COLO668 (cell line): Measurements from ENCODE around the gene TMEM94.
"Not testable (repeated sequence)": the region's sequence is repeated elsewhere in the genome, so short reads cannot be mapped to it uniquely, and the experiment has no call there.

Source experiments
- DNase-seq: peaks from one replicate; lab custom pipeline; 2025; ENCODE audit not compliant: unreplicated experiment; lab: John Stamatoyannopoulos, UW

Gene TMEM94

DNA sequence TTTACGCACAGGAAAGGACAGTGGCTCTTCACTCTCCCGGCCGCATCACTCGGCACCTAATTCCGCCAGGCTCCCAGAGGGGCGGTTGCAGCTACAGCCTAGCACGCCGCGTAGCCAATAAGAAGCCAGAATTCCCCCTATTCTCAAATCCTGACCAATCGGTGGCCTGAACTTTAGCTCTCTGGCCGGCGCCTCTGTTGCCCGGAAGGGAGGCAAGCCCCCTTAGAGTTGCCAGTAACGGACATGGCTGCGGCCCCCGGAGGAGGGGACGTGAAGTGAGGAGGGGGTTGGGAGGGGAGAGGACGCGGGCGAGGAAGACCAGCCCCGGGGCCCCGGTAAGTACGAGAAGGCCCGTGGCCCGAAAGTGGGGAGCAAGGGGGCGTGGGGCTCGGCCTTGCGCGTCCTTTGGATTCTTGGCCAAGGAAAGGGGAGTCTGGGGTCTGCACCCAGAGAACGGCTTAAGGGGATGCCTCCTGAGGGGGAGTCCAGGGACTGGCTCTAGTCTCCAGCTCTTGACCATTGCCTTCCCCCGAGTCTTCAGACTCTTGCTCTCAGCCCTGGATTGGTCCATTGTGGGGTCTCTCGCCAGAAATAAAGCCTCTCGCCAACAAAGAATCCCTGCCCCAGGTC, at the start of gene TMEM94:
Gene TMEM94, plus strand, starts transcription at position 219 of the 630 bp plus-strand sequence. CDS start 15,271 bp downstream, outside the sequence.
- peak; percentile 91 for DNase-seq

GRCh38 chr17:75407655-75408352, 48.6 kb upstream of the TMEM94 start:
- DNase-seq = no peak

DNA sequence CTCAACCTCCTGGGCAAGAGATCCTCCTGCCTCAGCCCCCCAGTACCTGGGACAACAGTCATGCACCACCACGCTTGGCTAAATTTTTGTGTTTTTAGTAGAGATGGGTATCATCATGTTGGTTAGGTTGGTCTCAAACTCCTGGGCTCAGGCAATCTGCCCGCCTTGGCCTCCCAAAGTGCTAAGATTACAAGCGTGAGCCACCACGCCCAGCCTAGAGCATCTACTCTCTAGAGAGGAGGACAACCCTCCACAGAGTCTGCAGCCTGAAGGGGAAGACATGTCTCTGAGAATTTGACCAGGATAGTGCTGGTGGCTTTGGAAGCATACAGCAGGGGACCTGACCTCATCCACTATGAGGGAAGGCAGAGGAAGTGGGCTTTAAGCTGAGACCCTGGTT, 46.3 kb upstream of the TMEM94 start:
- no peak for DNase-seq

DNA sequence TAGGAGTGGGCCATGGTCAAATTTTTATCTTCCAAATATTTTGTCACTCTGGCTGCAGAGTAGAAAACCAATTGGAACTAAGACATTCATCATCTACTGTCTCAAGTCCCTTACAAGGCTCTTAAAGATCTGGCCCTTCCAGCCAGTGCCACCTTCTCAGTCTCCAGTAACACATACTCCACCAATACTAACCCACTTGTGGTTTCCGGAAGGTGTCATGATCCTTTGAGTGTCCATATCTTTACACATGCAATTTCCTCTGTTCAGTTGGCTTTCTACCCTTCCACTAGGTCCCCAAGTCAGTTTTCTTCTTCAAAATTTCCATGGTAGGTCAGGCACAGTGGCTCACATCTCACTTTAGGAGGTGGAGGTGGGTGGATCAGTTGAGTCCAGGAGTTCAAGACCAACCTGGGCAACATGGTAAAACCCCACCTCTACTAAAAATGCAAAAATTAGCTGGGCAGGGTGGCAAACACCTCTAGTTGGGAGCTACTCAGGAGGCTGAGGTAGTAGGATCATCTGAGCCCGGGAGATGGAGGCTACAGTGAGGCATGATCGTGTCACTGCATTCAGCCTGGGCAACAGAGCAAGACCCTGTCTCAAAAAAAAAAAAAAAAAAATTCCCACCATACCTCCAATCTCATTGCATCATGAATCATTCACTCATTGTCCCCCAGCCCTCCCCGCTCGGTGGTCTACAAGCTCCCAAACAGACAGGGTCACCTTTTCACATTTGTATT, 44.9 kb upstream of the TMEM94 start:
- DNase-seq = no peak

DNA sequence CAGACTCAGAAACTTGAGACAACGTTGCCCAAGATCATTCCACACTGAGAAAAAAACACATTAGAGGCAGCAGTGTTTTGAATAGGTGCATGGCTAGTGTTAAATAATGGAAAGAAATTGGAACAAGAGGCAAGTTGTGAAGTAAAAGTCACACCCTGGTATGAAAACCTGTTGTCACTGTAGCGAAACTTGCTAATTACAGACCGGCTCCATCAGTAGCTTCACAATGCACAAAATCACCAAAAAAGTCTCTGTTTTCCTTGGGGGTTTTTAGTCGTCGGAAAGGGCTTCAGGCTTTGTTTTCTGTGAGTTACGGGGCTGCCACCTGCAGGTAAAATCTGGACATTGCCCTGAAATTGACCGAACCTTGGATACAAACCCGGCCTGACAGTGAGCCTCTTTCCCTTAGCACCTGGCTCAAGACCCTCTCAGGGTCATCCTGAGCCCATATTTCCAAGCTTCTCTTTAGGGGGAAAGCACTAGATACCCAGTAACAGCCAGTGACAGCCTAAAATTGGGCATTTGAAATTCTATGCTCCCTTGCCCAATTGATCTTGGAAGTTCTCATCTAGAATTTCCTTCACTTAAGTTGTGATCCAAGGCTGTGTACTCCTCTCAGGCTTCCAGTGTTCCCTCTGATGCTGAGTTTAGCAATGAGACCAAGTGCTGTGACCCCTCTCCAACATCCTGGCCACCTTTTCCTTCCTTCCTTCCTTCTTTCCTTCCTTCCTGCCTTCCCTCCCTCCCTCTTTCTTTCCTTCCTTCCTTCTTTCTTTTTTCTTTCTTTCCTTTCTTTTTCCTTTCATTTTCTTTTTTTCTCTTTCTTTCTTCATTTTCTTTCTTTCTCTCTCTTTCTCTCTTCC, 43.7 kb upstream of the TMEM94 start:
- DNase-seq = peak; percentile 34

GRCh38 chr17:75414488-75414887, 41.9 kb upstream of the TMEM94 start:
- DNase-seq = no peak

DNA sequence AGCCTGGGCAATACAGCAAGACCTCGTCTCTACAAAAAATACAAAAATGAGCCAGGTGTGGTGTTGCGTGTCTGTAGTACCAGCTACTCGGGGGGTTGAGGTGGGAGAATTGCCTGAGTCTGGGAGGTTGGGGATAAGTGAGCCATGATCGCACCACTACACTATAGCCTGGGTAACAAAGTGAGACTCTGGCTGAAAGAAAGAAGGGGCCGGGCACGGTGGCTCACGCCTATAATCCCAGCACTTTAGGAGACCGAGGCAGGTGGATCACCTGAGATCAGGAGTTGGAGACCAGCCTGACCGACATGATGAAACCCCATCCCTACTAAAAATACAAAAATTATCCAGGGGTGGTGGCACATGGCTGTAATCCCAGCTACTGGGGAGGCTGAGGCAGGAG, 40.4 kb upstream of the TMEM94 start:
- DNase-seq = no peak

- DNase-seq = no peak
Measured at GRCh38 chr17:75417054-75417580, 39.3 kb upstream of the TMEM94 start.

- no peak for DNase-seq
Measured at GRCh38 chr17:75418531-75418930, 37.9 kb upstream of the TMEM94 start.

DNA sequence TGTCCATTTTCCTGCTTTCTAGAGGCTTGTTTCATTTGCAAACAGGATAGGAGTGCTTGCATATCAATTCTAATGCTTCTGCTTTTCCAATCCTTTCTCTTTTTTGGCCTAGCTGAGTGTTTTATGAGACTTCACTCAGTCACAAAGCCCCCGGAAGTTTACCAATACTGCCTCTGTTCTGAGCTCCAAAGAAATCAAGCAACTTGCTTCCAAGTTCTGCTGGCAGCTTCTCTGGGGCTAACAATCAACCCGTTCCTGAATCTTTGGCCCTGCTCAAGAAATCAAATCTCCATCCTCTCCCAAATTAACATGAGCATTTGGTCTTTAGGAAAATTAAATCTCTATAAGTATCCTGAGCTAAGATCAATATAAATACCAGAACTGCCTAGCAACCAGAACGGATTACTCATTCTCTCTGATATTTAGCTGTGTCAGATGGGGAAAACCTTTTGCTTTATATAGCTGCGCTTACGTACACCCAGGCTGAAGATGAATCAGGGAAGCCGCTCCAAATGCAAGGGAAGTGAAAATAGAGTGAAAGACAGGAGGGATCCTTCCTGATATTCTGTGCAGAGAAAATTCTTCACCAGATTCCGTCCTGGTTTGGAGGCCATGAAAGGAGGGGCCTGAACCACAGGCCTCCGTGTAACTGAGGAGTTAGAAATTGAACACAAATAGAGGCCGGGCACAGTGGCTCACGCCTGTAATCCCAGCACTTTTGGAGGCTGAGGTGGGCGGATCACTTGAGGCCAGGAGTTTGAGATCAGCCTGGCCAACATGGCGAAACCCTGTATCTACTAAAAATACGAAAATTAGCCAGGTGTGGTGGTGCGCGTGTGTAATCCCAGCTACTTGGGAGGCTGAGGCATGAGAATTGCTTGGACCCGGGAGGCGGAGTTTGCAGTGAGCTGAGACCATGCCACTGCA, 27.6 kb upstream of the TMEM94 start:
- DNase-seq = no peak

DNA sequence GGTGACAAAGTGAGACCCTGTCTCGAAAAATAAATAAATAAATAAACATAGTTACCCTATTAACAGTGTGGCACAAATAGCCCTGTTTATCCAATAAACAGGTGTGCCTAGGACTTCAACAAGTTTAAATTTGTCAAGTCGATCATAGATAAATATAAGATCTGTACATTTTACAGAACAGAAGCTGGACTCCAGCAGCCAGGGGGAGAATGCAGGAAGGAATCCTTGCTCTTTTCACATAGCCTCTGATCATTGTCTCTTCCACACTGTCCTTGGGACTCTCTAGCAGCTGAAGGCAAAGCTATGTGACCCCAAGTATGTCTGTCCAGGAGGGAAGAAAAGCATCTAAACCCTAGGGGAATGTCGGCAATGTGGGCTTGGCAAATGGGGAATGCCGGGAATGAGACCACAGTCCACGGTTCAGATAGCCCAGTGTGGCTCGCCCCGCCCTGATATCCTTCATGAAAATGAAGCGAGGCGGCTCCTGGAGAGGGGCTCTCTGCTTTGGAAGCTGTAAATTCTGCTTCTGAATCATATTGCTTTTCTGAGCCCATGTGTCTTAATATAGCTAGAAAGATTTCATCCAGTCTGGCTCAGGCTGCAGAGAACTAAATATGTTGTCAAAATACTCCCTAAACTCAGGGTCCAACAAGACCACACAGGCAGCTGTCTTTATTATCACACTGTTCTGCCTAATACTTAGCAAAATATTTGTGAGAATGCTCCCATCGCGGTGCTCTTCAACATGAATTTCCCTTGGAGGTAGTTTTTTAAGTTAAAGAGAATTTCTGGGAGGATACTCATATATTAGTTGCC, 26.1 kb upstream of the TMEM94 start:
- no peak for DNase-seq

DNA sequence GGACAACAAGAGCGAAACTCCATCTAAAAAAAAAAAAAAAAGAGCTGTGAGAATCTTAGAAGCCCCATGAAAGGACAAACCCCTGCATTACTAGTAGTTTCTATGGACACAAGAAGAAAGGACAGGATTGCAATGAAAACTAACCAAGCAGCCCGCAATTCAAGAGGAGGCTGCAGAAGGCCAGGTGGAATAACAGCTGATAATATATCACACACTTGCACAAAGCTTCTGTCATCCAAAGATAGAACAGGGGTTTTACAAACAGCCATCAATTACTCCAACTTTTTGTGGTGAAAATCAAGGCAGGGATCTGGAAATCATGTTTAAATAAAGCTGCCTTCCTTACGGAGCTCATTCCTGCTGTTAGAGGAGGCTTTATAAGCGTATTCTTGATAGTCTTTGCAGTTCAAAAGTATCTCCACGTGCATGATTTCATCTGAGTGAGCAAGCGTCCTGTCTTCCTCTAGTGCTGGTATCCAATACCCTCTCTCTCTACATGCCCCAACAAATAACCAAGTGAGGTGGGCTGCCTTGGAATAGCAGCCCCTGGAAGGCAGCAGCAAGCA, 23.1 kb upstream of the TMEM94 start:
- DNase-seq = no peak

DNA sequence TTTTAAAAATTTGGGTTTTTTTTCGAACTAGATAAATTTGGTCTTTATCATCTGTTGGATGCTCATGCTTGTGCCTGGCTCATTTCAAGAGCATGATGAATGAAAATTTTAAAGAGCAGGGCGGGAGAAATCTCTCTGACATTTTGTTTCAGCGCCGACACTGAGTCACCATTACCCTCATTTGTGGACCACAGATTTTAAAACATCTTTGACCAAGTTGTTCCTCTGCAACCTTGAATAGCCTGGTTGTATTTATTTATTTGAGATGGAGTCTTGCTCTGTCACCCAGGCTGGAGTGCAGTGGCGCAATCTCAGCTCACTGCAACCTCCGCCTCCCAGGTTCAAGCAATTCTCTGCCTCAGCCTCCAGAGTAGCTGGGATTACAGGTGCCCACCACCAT, 22.0 kb upstream of the TMEM94 start:
- DNase-seq = not testable (repeated sequence)

DNA sequence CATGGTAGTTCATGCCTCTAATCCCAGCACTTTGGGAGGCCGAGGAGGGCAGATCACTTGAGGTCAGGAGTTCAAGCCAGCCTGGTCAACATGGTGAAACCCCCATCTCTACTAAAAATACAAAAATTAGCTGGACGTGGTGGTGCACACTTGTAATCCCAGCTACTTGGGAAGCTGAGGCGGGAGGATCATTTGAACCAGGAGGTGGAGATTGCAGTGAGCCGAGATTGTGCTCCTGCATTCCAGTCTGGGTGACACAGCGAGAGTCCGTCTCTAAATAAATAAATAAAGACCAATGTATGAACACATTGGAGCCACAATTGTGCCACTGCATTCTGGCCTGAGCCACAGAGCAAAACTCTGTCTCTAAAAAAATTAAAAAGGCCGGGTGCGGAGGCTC, 19.0 kb upstream of the TMEM94 start:
- DNase-seq = not testable (repeated sequence)

DNA sequence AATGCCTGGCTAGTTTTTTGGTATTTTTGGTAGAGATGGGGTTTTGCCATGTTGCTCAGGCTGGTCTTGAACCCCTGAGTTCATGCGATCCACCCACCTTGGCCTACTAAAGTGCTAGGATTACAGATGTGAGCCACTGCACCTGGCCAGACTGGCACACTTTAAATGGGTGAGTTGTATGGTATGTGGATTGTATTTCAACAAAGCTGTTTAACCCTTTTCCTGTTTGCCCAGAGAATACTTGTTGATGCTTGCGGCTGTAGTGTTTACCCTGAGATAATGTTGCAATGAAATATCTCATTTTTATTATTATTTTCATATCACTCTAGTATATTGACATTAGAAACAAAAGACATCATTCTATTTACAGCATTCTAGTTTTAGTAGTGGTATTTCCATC, 17.1 kb upstream of the TMEM94 start:
- DNase-seq = peak; percentile 18

DNA sequence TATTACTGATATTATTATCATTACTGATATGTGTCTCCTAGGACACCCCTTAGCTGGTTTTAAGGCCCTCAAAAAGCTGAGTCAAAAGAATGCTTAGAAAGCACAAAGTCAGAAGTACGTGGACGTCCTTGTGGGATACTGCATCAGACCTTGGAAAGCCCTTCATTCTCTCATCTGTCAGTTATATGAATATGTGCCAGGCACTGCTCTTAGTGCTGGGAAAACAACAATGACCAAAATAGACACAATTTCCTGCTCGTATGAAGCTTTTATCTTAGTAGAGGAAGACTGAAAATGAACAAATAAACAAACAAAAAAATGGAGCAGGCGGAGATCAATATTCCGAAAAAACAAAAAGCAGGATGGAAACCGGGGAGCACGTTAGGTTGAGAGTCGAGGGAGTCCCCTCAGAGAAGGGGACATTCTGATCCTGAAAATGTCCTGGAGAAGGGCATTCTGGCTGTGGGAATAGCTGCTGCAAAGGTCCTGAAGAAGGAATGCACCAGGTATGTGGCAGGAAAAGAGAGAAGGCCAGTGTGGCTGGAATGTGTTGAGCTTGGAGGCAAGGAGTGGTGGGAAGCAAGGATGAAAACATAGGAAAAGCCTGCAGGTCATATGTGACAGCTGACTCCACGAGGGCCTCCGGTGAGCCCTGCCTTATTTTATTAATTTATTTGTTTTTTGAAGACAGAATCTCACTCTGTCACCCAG, 15.5 kb upstream of the TMEM94 start:
- DNase-seq = no peak

GRCh38 chr17:75442168-75443103, 14.0 kb upstream of the TMEM94 start:
- DNase-seq = no peak
